ENCODE data around the gene TAS2R39. TPM values are rescaled to one million over a fixed set of nuclear protein-coding genes. Genes with fewer than 3 reads are reported as not detected.

Gene TAS2R39
- total RNA-seq, 1 experiment from 2014 or later, result not detected

GRCh38 chr7:143185551-143185950, 2.3 kb downstream of the TAS2R39 start:
- Histone ChIP-seq H2BK120ac (ENCODE audit: low read depth, low read length, poor library complexity, severe bottlenecking) (no peak overlapping the region), H3T11ph (ENCODE audit: low read length) (no peak overlapping the region), H3K4me2 (ENCODE audit: insufficient read depth, insufficient read length, low read length) (no peak overlapping the region), H3K23me2 (ENCODE audit: insufficient read length, low read depth, low read length, poor library complexity, severe bottlenecking) (no peaks in the 10 kb centered on the region), H3K27me3 (ENCODE audit: insufficient read depth, low read length) (no peaks in the 10 kb centered on the region), H3K23ac (ENCODE audit: insufficient read length, low read depth, low read length) (no peak overlapping the region), H4K8ac (replicated peaks; ENCODE audit: insufficient read length, low read depth, low read length) (no peak overlapping the region), H3K14ac (ENCODE audit: insufficient read depth, low read length) (no peak overlapping the region), H2BK20ac (ENCODE audit: low read depth, low read length, poor library complexity, severe bottlenecking) (no peak overlapping the region), H3K9me3 (ENCODE audit: control insufficient read depth, low read depth, low read length) (no peaks in the 10 kb centered on the region), H3K4me1 (ENCODE audit: insufficient read depth, low read length) (no peaks in the 10 kb centered on the region), H2AFZ (ENCODE audit: low read length) (no peak overlapping the region), H4K91ac (ENCODE audit: insufficient read length, low read depth, low read length) (no peak overlapping the region), H4K20me1 (ENCODE audit: control insufficient read depth, insufficient read depth, insufficient read length) (no peaks in the 10 kb centered on the region), H3K79me2 (ENCODE audit: insufficient read depth, low read length) (no peaks in the 10 kb centered on the region), H2BK12ac (ENCODE audit: insufficient read length, low read depth, low read length) (no peak overlapping the region), H4K5ac (ENCODE audit: insufficient read length, low read depth, low read length) (no peak overlapping the region), H2BK15ac (ENCODE audit: low read depth, low read length) (no peak overlapping the region), H2BK5ac (ENCODE audit: insufficient read length, low read length) (no peak overlapping the region), H2AK5ac (ENCODE audit: insufficient read length, low read length) (no peak overlapping the region), H3K9ac (ENCODE audit: extremely low read depth, insufficient read length, low read length) (no peak overlapping the region), H3K27ac (ENCODE audit: insufficient read length, low read depth, low read length) (no peak overlapping the region), H3K18ac (ENCODE audit: insufficient read length, low read depth, low read length) (no peak overlapping the region), H3K79me1 (ENCODE audit: insufficient read depth, low read depth, low read length, poor library complexity, severe bottlenecking) (no peaks in the 10 kb centered on the region), H3K56ac (ENCODE audit: insufficient read length, low read depth, low read length) (no peak overlapping the region), H3K4ac (ENCODE audit: low read depth, low read length) (no peak overlapping the region)
- Mint-ChIP-seq H3K4me3 (no peak overlapping the region), H3K4me1 (peaks cover 12 to 18% of the 10 kb centered on the region in 2 experiments), H3K36me3 (ENCODE audit: insufficient read depth in 1 of 3, low read depth in 3 of 3) (no peaks in the 10 kb centered on the region), H3K9me3 (peaks cover 0 to 2% of the 10 kb centered on the region in 2 experiments; a peak in 1 of 5 replicates), H3K27ac (no peak overlapping the region), H3K27me3 (ENCODE audit: low read depth) (no peaks in the 10 kb centered on the region; the same call in 1 of the 2 replicates)
- WGBS (ENCODE audit: extremely low coverage, insufficient read length, low lambda C conversion rate), result no CpG with 5 or more reads among the region's 1 CpG
- TF ChIP-seq, protein P1, sequence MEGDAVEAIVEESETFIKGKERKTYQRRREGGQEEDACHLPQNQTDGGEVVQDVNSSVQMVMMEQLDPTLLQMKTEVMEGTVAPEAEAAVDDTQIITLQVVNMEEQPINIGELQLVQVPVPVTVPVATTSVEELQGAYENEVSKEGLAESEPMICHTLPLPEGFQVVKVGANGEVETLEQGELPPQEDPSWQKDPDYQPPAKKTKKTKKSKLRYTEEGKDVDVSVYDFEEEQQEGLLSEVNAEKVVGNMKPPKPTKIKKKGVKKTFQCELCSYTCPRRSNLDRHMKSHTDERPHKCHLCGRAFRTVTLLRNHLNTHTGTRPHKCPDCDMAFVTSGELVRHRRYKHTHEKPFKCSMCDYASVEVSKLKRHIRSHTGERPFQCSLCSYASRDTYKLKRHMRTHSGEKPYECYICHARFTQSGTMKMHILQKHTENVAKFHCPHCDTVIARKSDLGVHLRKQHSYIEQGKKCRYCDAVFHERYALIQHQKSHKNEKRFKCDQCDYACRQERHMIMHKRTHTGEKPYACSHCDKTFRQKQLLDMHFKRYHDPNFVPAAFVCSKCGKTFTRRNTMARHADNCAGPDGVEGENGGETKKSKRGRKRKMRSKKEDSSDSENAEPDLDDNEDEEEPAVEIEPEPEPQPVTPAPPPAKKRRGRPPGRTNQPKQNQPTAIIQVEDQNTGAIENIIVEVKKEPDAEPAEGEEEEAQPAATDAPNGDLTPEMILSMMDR (conservative IDR thresholded peaks at IDR 0.05), result no peak
- no peak for DNase-seq

Measured in H9 (cell line).